ENCODE results near the gene TEX14.

DNA sequence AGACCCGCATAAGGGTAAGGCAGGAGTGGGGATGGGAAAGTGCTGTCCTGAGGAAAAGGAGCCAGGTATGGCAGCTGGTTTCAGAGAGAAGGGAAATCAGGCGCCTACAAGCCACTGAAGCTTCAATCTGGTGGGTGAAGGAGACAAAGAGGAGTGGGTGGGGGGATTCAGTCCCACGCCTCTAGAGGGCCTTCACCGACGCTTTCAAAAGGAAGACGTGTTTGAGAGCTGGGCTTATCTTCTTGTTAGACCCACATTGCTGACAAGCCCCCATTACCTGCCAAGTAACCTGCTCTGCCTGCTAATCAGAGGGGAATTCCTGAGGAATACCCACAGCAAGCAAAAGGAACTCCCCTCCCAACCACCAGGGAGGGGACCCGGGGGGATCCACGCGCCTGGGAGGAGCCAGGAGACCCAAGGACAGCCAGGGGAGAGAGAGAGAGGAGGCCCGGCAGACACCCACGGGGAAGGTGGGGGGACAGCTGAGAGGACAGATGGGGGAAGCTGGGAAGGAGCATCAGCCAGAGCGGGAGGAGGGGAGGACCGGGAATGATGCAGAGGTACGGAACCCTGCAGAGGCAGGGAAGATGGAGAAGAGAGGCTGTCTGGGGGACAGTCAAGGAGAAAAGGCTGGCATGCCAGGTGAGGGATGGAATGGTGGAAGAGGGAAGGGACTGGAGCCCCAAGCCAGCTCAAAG lies 178.4 kb downstream of the TEX14 start:
- TF ChIP-seq POLR2A (IDR thresholded peaks at IDR 0.05) (no peak), EP300 (IDR thresholded peaks at IDR 0.05) (no peak)
- TF ChIP-seq, protein P1, sequence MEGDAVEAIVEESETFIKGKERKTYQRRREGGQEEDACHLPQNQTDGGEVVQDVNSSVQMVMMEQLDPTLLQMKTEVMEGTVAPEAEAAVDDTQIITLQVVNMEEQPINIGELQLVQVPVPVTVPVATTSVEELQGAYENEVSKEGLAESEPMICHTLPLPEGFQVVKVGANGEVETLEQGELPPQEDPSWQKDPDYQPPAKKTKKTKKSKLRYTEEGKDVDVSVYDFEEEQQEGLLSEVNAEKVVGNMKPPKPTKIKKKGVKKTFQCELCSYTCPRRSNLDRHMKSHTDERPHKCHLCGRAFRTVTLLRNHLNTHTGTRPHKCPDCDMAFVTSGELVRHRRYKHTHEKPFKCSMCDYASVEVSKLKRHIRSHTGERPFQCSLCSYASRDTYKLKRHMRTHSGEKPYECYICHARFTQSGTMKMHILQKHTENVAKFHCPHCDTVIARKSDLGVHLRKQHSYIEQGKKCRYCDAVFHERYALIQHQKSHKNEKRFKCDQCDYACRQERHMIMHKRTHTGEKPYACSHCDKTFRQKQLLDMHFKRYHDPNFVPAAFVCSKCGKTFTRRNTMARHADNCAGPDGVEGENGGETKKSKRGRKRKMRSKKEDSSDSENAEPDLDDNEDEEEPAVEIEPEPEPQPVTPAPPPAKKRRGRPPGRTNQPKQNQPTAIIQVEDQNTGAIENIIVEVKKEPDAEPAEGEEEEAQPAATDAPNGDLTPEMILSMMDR (IDR thresholded peaks at IDR 0.05): no peak
